H9 (cell line): Measurements from ENCODE around the gene STBD1. TPM values are rescaled to one million over a fixed set of nuclear protein-coding genes. Genes with fewer than 3 reads are reported as not detected.

Source experiments
- DNase-seq: peaks from one replicate; pipeline ENCODE4 v3.0.0-alpha.2; 2017
- H2AFZ ChIP-seq: one replicate; pipeline ENCODE4 v1.6.1; 2013; ENCODE audit warnings: mild to moderate bottlenecking, low read length, control low read depth, moderate library complexity
- H2AK5ac ChIP-seq: 2 replicates; pipeline ENCODE4 v1.6.1; 2013; ENCODE audit warnings: low read length, control low read depth, mixed read lengths; ENCODE audit not compliant: insufficient read length
- H2BK120ac ChIP-seq: one replicate; pipeline ENCODE4 v1.6.1; 2013; ENCODE audit warnings: low read depth, mild to moderate bottlenecking, low read length, control low read depth, inconsistent platforms; ENCODE audit not compliant: poor library complexity, severe bottlenecking
- H2BK12ac ChIP-seq: 2 replicates; pipeline ENCODE4 v1.6.1; 2013; ENCODE audit warnings: low read length, control low read depth, mixed read lengths, low read depth; ENCODE audit not compliant: insufficient read length
- H2BK15ac ChIP-seq: 2 replicates; pipeline ENCODE4 v1.6.1; 2013; ENCODE audit warnings: low read depth, low read length, control low read depth
- H2BK20ac ChIP-seq: one replicate; pipeline ENCODE4 v1.6.1; 2013; ENCODE audit warnings: low read depth, mild to moderate bottlenecking, low read length, control low read depth, inconsistent platforms; ENCODE audit not compliant: poor library complexity, severe bottlenecking
- H2BK5ac ChIP-seq: 2 replicates; pipeline ENCODE4 v1.6.1; 2013; ENCODE audit warnings: low read length, control low read depth, mixed read lengths; ENCODE audit not compliant: insufficient read length
- H3K14ac ChIP-seq: 2 replicates; pipeline ENCODE4 v1.6.1; 2013; ENCODE audit warnings: low read length, control low read depth; ENCODE audit not compliant: insufficient read depth
- H3K18ac ChIP-seq: 2 replicates; pipeline ENCODE4 v1.6.1; 2013; ENCODE audit warnings: low read depth, mild to moderate bottlenecking, mixed read lengths, low read length, control low read depth; ENCODE audit not compliant: insufficient read length
- H3K23ac ChIP-seq: 2 replicates; pipeline ENCODE4 v1.6.1; 2013; ENCODE audit warnings: low read length, control low read depth, mixed read lengths, low read depth; ENCODE audit not compliant: insufficient read length
- H3K23me2 ChIP-seq: 2 replicates; pipeline ENCODE4 v1.6.1; 2013; ENCODE audit warnings: low read depth, mild to moderate bottlenecking, mixed read lengths, low read length, control low read depth; ENCODE audit not compliant: insufficient read length, poor library complexity, severe bottlenecking
- H3K27ac ChIP-seq: 2 replicates; pipeline ENCODE4 v1.5.1; 2013; ENCODE audit warnings: low read length, control low read depth, mixed read lengths, low read depth; ENCODE audit not compliant: insufficient read length
- H3K27me3 ChIP-seq: 2 replicates; pipeline ENCODE4 v1.6.1; 2013; ENCODE audit warnings: low read length, control low read depth, inconsistent platforms; ENCODE audit not compliant: insufficient read depth
- H3K4ac ChIP-seq: 2 replicates; pipeline ENCODE4 v1.6.1; 2013; ENCODE audit warnings: low read depth, mild to moderate bottlenecking, control low read depth, inconsistent platforms, low read length, moderate library complexity
- H3K4me1 ChIP-seq: 2 replicates; pipeline ENCODE4 v1.6.1; 2013; ENCODE audit warnings: low read length, control low read depth, inconsistent platforms; ENCODE audit not compliant: insufficient read depth
- H3K4me2 ChIP-seq: 2 replicates; pipeline ENCODE4 v1.6.1; 2013; ENCODE audit warnings: low read length, control low read depth, mixed read lengths; ENCODE audit not compliant: insufficient read length, insufficient read depth
- H3K56ac ChIP-seq: 2 replicates; pipeline ENCODE4 v1.6.1; 2013; ENCODE audit warnings: low read depth, mild to moderate bottlenecking, mixed read lengths, low read length, control low read depth; ENCODE audit not compliant: insufficient read length
- H3K79me1 ChIP-seq: 2 replicates; pipeline ENCODE4 v1.6.1; 2013; ENCODE audit warnings: low read depth, mild to moderate bottlenecking, moderate library complexity, low read length, control low read depth, inconsistent platforms; ENCODE audit not compliant: insufficient read depth, poor library complexity, severe bottlenecking
- H3K79me2 ChIP-seq: 2 replicates; pipeline ENCODE4 v1.6.1; 2013; ENCODE audit warnings: low read length, control low read depth, inconsistent platforms; ENCODE audit not compliant: insufficient read depth
- H3K9ac ChIP-seq: 2 replicates; pipeline ENCODE4 v1.6.1; 2013; ENCODE audit warnings: low read length, control low read depth, mixed read lengths; ENCODE audit not compliant: insufficient read length; ENCODE audit errors: extremely low read depth
- H3K9me3 ChIP-seq: one replicate; pipeline ENCODE4 v1.6.1; 2013; ENCODE audit warnings: low read depth, low read length, inconsistent platforms; ENCODE audit not compliant: control insufficient read depth
- H3T11ph ChIP-seq: one replicate; pipeline ENCODE4 v1.6.1; 2013; ENCODE audit warnings: mild to moderate bottlenecking, low read length, control low read depth, inconsistent platforms
- H4K20me1 ChIP-seq: one replicate; pipeline ENCODE4 v1.6.1; 2013; ENCODE audit not compliant: control insufficient read depth, insufficient read length, insufficient read depth
- H4K5ac ChIP-seq: 2 replicates; pipeline ENCODE4 v1.6.1; 2013; ENCODE audit warnings: low read depth, mild to moderate bottlenecking, mixed read lengths, low read length, control low read depth; ENCODE audit not compliant: insufficient read length
- H4K8ac ChIP-seq: replicated peaks from 2 replicates; pipeline ENCODE4 v1.6.1; 2013; ENCODE audit warnings: low read length, control low read depth, mixed read lengths, low read depth; ENCODE audit not compliant: insufficient read length
- H4K91ac ChIP-seq: 2 replicates; pipeline ENCODE4 v1.6.1; 2013; ENCODE audit warnings: low read depth, mild to moderate bottlenecking, moderate library complexity, mixed read lengths, low read length, control low read depth; ENCODE audit not compliant: insufficient read length
- H3K27ac Mint-ChIP-seq, 3 experiments: 2 replicates in 2 of 3; 3 replicates in 1 of 3; pipeline ENCODE4 v1.8.0; 2020 to 2021; ENCODE audit warnings: mixed read lengths in 3 of 3, mild to moderate bottlenecking in 1 of 3, moderate library complexity in 1 of 3
- H3K27me3 Mint-ChIP-seq: 2 replicates; pipeline ENCODE4 v1.8.0; 2021; ENCODE audit warnings: low read depth, mild to moderate bottlenecking, moderate library complexity, mixed read lengths
- H3K36me3 Mint-ChIP-seq, 3 experiments: 2 replicates in 2 of 3; 3 replicates in 1 of 3; pipeline ENCODE4 v1.8.0; 2020 to 2021; ENCODE audit warnings: low read depth in 3 of 3, mixed read lengths in 3 of 3; ENCODE audit not compliant: insufficient read depth in 1 of 3
- H3K4me1 Mint-ChIP-seq, 2 experiments: 2 replicates each; pipeline ENCODE4 v1.8.0; 2020; ENCODE audit warnings: mixed read lengths in 2 of 2
- H3K4me3 Mint-ChIP-seq, 2 experiments: 2 replicates in 1 of 2; 3 replicates in 1 of 2; pipeline ENCODE4 v1.8.0; 2020 to 2021; ENCODE audit warnings: mild to moderate bottlenecking in 2 of 2, mixed read lengths in 2 of 2, moderate library complexity in 1 of 2
- H3K9me3 Mint-ChIP-seq, 2 experiments: 2 replicates in 1 of 2; 3 replicates in 1 of 2; pipeline ENCODE4 v1.8.0; 2020; ENCODE audit warnings: mild to moderate bottlenecking in 2 of 2, mixed read lengths in 2 of 2, moderate library complexity in 1 of 2
- CTCF ChIP-seq: fragments of 200-600 bp; sonication (generic); conservative IDR thresholded peaks from 3 replicates; pipeline ENCODE4 v1.8.0; 2021; ENCODE audit warnings: antibody characterized with exemption, mild to moderate bottlenecking
- WGBS: extraction: QIAGEN DNeasy Blood & Tissue Kit; methylation state at CpG from one replicate; pipeline ENCODE4 v1.1.7; 2013; ENCODE audit warnings: missing lambda C conversion rate, low lambda C conversion rate, mixed read lengths; ENCODE audit not compliant: insufficient read length; ENCODE audit errors: extremely low coverage; 5-methylcytosine and 5-hydroxymethylcytosine counted together
- total RNA-seq: library from RNA; stranded (reverse); gene quantifications from 2 replicates; pipeline ENCODE4 v1.2.1, GENCODE V29; 2021

The STBD1 gene
- total RNA-seq, 1 experiment from 2014 or later = 1.1 TPM

DNA sequence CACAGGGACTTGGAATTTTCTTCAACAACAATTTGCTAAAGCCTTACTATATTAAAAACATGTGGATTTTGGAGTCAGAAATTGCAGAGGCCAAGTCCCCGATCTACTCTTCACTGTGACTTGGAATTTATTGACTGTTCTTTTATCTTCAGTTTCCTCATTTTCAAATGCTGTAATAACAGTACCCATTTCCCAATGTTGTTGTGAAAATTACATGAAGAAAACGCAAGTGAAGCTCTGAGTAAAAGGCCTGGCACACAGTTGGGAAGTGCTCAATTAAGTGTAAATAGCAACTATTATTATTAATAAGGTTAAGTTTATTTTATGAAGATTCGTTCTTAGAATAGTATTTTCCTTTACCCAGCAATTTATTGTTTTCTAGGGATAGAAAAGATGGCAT lies 15.7 kb downstream of the STBD1 start:
- Histone ChIP-seq H3T11ph (no peak overlapping the region), H3K9ac (no peak overlapping the region), H3K23me2 (no peaks in the 10 kb centered on the region), H3K79me2 (no peaks in the 10 kb centered on the region), H3K23ac (no peak overlapping the region), H2BK5ac (no peak overlapping the region), H4K5ac (no peak overlapping the region), H3K18ac (no peak overlapping the region), H4K8ac (no peak overlapping the region), H2AFZ (no peak overlapping the region), H3K27me3 (no peaks in the 10 kb centered on the region), H2AK5ac (no peak overlapping the region), H4K91ac (no peak overlapping the region), H3K4me1 (no peaks in the 10 kb centered on the region), H3K56ac (no peak overlapping the region), H3K27ac (no peak overlapping the region), H2BK20ac (no peak overlapping the region), H2BK12ac (no peak overlapping the region), H3K4me2 (no peak overlapping the region), H2BK120ac (no peak overlapping the region), H3K79me1 (no peaks in the 10 kb centered on the region), H3K9me3 (no peaks in the 10 kb centered on the region), H4K20me1 (no peaks in the 10 kb centered on the region), H3K4ac (no peak overlapping the region), H2BK15ac (no peak overlapping the region), H3K14ac (no peak overlapping the region)
- no peak overlapping the region for H3K4me3 Mint-ChIP-seq
- no peak for TF ChIP-seq CTCF
- no peaks in the 10 kb centered on the region for H3K4me1 Mint-ChIP-seq
- no peak for DNase-seq
- H3K9me3 Mint-ChIP-seq = peaks cover 22 to 39% of the 10 kb centered on the region in 2 experiments
- WGBS = no CpG with 5 or more reads among the region's 3 CpGs
- H3K36me3 Mint-ChIP-seq = peaks cover 3 to 12% (median 9%) of the 10 kb centered on the region in 3 experiments; a peak in 6 of 7 replicates
- H3K27me3 Mint-ChIP-seq = no peaks in the 10 kb centered on the region; the same call in 1 of the 2 replicates
- H3K27ac Mint-ChIP-seq = no peak overlapping the region
